Left ventricle myocardium superior (tissue), 1 donor: ENCODE results near the gene ENPP1. TPM values are rescaled to one million over a fixed set of nuclear protein-coding genes. Genes with fewer than 3 reads are reported as not detected.

Experiments
- ATAC-seq: fragments of 200-7000 bp; cut with Tn5 transposase; one replicate; pipeline ENCODE4 v1.9.1; 2020; ENCODE audit warnings: mild to moderate bottlenecking, moderate library complexity
- DNase-seq: peaks from one replicate; pipeline ENCODE4 v3.0.0-alpha.2; 2020
- intact Hi-C: fragments of 100-400 bp; cut with micrococcal nuclease; formaldehyde crosslinking; loops from one replicate; pipeline ENCODE4 v1.11.0; 2022
- microRNA-seq: library from miRNA; unstranded; fragments of <30 nt; microRNA quantifications from one replicate; pipeline ENCODE4 v1.2.0, GENCODE V29; 2020; ENCODE audit warnings: borderline number of aligned reads
- total RNA-seq: library from RNA; stranded (reverse); fragmentation: NEBNext Ultra II Directional; extraction: Animal tissue kit (Norgen Biotek cat#: 25700); gene quantifications from one replicate; pipeline ENCODE4 v1.2.1, GENCODE V29; 2021
- donor health status: DM: no; HTN: yes; CAD: no; lungs with severe emphysema.

Gene ENPP1
- total RNA-seq, 1 donor from 2014 or later = 1.4 TPM

DNA sequence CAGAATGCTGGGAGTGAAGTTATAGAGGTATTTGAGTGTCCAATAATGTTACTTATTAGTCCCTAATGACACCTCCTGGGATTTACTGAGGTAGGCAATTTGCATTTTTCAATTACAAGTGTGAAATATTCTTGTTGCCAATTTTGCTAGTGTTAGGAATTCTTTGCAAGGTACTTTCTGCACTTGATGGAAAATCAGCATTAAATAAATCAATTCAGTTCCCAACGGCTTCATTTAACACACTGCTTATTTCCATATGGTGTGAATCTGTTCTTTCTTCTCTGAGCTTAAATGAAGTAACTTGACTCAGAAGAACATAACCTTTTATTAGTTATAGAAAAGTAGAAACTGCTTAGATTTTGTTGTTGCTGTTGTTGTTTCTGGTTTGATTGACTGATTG, 122.2 kb downstream of the ENPP1 start:
- intact Hi-C loops = loop anchor here (5.0 kb wide), 1 partner anchor 287 kb away; no protein-coding TSS in a partner anchor
- ATAC-seq (no peak), DNase-seq (no peak)

DNA sequence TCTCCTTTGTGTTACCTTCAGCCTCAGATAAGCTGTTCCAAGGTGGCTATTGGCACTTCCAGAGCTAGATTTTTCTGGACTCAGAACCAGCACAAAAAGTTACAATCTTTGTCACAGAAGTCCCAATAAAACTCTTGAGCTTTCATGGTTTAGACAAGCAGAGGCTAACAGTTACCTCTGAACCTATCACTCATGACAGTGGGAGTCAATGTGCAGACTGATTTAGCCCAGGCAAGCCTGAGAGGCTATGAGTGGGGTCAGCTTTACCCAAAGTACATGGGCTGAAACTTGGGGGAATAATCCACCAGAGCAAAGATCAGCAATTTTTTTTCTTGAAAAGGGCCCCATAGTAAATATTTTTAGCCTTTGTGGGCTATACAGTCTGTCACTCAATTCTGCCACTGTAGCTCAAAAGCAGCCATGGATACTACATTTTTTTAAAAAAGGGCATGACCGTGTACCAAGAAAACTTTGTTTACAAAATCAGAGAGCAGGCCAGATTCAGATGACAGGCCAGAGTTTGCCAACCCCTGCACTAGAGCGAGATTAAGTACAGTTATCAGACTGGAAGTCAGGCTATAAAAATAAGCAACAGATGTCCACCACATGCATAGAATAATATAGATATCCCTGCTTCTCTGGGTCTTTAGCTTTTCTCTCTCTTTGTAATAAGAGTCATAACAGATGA, 123.4 kb downstream of the ENPP1 start:
- ATAC-seq (no peak), DNase-seq (no peak)
- intact Hi-C loops = no loop called here

DNA sequence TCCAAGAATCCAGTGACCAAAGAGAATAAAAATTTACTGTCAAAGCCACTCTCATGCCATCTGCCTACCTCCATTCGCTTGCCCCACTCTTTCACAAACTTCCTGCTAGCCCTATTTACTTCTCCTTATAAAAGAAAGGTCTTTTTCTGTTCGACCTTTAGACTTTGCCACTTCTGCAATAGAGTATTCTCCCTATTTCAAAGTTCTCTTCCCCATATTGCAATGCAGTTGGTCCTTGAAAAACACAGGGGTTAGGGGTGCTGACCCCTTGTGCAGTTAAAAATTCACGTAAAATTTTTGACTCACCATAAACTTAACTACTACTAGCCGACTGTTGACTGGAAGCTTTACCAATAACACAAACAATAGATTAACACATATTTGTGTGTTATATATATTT, 128.3 kb downstream of the ENPP1 start:
- intact Hi-C loops = no loop called here
- DNase-seq (no peak), ATAC-seq (no peak)

GRCh38 chr6:131937226-131937625, 129.4 kb downstream of the ENPP1 start:
- intact Hi-C loops = no loop called here
- ATAC-seq (peak; percentile 72), DNase-seq (no peak)

- DNase-seq (no peak), ATAC-seq (peak; percentile 32)
- intact Hi-C loops = no loop called here
Measured at GRCh38 chr6:131937703-131938631, 130.1 kb downstream of the ENPP1 start.

Small RNA genes within 50 kb of the gene (microRNA-seq; reads per million reads assigned to microRNA genes)
- not detected for gene MIR548H5

Other genes starting within 250 kb of the ENPP1 start
- gene ARG1, start 234.8 kb upstream of the ENPP1 start, total RNA-seq = 0.82 TPM
- 10.9 TPM for gene MED23, start 179.8 kb upstream of the ENPP1 start, total RNA-seq
- not detected for gene ENPP3, start 170.7 kb upstream of the ENPP1 start, total RNA-seq
- not detected for gene OR2A4, start 106.6 kb upstream of the ENPP1 start, total RNA-seq
- not detected for gene CTAGE9, start 97.0 kb upstream of the ENPP1 start, total RNA-seq
- 14.3 TPM for gene CCN2, start 143.4 kb downstream of the ENPP1 start, total RNA-seq